ENCODE results near the gene RABGAP1L.

DNA sequence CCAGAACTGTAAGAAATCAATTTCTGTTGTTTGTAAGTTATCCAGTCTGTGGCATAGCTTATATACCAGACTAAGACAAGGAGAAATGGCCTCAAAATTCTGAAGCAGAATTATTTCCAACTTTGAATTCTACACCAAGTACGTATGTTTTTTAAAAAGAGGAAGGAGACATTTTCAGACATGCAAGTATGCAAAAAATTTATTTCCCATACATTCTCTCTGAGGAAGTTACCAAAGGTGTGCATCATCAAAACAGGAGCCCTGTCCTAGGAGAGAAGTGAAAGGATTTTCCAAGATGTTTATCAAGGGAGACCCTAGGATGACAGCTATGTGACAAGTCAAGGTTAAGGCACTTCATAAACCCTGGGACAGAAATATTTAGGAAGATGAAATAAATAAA is 49.3 kb upstream of the RABGAP1L start:
- TF ChIP-seq, protein P1, sequence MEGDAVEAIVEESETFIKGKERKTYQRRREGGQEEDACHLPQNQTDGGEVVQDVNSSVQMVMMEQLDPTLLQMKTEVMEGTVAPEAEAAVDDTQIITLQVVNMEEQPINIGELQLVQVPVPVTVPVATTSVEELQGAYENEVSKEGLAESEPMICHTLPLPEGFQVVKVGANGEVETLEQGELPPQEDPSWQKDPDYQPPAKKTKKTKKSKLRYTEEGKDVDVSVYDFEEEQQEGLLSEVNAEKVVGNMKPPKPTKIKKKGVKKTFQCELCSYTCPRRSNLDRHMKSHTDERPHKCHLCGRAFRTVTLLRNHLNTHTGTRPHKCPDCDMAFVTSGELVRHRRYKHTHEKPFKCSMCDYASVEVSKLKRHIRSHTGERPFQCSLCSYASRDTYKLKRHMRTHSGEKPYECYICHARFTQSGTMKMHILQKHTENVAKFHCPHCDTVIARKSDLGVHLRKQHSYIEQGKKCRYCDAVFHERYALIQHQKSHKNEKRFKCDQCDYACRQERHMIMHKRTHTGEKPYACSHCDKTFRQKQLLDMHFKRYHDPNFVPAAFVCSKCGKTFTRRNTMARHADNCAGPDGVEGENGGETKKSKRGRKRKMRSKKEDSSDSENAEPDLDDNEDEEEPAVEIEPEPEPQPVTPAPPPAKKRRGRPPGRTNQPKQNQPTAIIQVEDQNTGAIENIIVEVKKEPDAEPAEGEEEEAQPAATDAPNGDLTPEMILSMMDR (conservative IDR thresholded peaks at IDR 0.05; ENCODE audit: low read length) = no peak
- TF ChIP-seq EZH2phosphoT487 (IDR thresholded peaks at IDR 0.05; ENCODE audit: borderline replicate concordance, low read depth, low read length) = no peak

Measured in OCI-LY7 (cell line).